SK-N-MC (cell line): ENCODE measurements around the gene HDAC8.

Experiments
- FOXP2 ChIP-seq: optimal IDR thresholded peaks from 2 replicates; pipeline ENCODE3; 2011; ENCODE audit warnings: mild to moderate bottlenecking, moderate library complexity; ENCODE audit not compliant: insufficient read depth; ENCODE audit errors: extremely low read length, control extremely low read depth
- POLR2AphosphoS5 ChIP-seq: IDR thresholded peaks from 2 replicates; pipeline ENCODE4 v1.6.1; 2012; ENCODE audit warnings: mild to moderate bottlenecking, low read depth, low read length, borderline replicate concordance

GRCh38 chrX:72395237-72395636 is 177.4 kb downstream of the HDAC8 start:
- no peak for TF ChIP-seq FOXP2
- no peak for TF ChIP-seq POLR2AphosphoS5
